Measurements from ENCODE around the gene TULP4. TPM values are rescaled to one million over a fixed set of nuclear protein-coding genes. Genes with fewer than 3 reads are reported as not detected.

TULP4 gene
- 75.3 and 85.0 TPM in 2 replicates for total RNA-seq (2014; rRNA removed; shearing (Covaris generic))
- 29.8 and 33.0 TPM in 2 replicates for polyA plus RNA-seq (2015; cell fraction: cytosol; rRNA removed)
- polyA plus RNA-seq (2015; cell fraction: nucleus; rRNA removed) = 12.5 and 24.3 TPM in 2 replicates

GRCh38 chr6:158312165-158312564 is at the start of gene TULP4:
TSS of gene TULP4 (plus strand) at chr6:158312465. CDS start at chr6:158314017, 1,552 bp downstream.
- no peak for DNase-seq (ENCODE audit: low read depth, low spot score)
- in situ Hi-C loops (cut with HindIII; ENCODE audit: low pct_unique_long_range_greater_than_20kb, low sequenced_read_pairs) = no loop called here

- DNase-seq (ENCODE audit: low read depth, low spot score) = no peak
- in situ Hi-C loops (cut with HindIII; ENCODE audit: low pct_unique_long_range_greater_than_20kb, low sequenced_read_pairs) = no loop called here
These were observed 49.5 kb upstream of the TULP4 start for GRCh38 chr6:158262755-158263154.

- DNase-seq (ENCODE audit: low read depth, low spot score) = no peak
- in situ Hi-C loops (cut with HindIII; ENCODE audit: low pct_unique_long_range_greater_than_20kb, low sequenced_read_pairs) = no loop called here
These were observed 48.1 kb upstream of the TULP4 start for GRCh38 chr6:158264180-158264579.

- DNase-seq (ENCODE audit: low read depth, low spot score) = no peak
- in situ Hi-C loops (cut with HindIII; ENCODE audit: low pct_unique_long_range_greater_than_20kb, low sequenced_read_pairs) = no loop called here
These were observed 46.1 kb upstream of the TULP4 start for GRCh38 chr6:158266131-158266530.

GRCh38 chr6:158268361-158269147 is 43.7 kb upstream of the TULP4 start:
- no peak for DNase-seq (ENCODE audit: low read depth, low spot score)
- in situ Hi-C loops (cut with HindIII; ENCODE audit: low pct_unique_long_range_greater_than_20kb, low sequenced_read_pairs) = no loop called here

- in situ Hi-C loops (cut with HindIII; ENCODE audit: low pct_unique_long_range_greater_than_20kb, low sequenced_read_pairs) = no loop called here
- no peak for DNase-seq (ENCODE audit: low read depth, low spot score)
These were observed 42.6 kb upstream of the TULP4 start for GRCh38 chr6:158269657-158270056.

GRCh38 chr6:158270389-158271127 is 41.7 kb upstream of the TULP4 start:
- in situ Hi-C loops (cut with HindIII; ENCODE audit: low pct_unique_long_range_greater_than_20kb, low sequenced_read_pairs) = no loop called here

GRCh38 chr6:158272324-158272723 is 39.9 kb upstream of the TULP4 start:
- DNase-seq (ENCODE audit: low read depth, low spot score) = no peak
- in situ Hi-C loops (cut with HindIII; ENCODE audit: low pct_unique_long_range_greater_than_20kb, low sequenced_read_pairs) = no loop called here

More at GRCh38 chr6:158270389-158271127, 41.7 kb upstream of the TULP4 start:
- DNase-seq (ENCODE audit: low read depth, low spot score) = no peak

- in situ Hi-C loops (cut with HindIII; ENCODE audit: low pct_unique_long_range_greater_than_20kb, low sequenced_read_pairs) = no loop called here
- DNase-seq (ENCODE audit: low read depth, low spot score) = no peak
These were observed 34.3 kb upstream of the TULP4 start for GRCh38 chr6:158278004-158278403.

GRCh38 chr6:158279615-158280014 is 32.6 kb upstream of the TULP4 start:
- no peak for DNase-seq (ENCODE audit: low read depth, low spot score)
- in situ Hi-C loops (cut with HindIII; ENCODE audit: low pct_unique_long_range_greater_than_20kb, low sequenced_read_pairs) = no loop called here

- in situ Hi-C loops (cut with HindIII; ENCODE audit: low pct_unique_long_range_greater_than_20kb, low sequenced_read_pairs) = no loop called here
- DNase-seq (ENCODE audit: low read depth, low spot score) = peak; percentile 21
These were observed 28.8 kb upstream of the TULP4 start for GRCh38 chr6:158283304-158283980.

- in situ Hi-C loops (cut with HindIII; ENCODE audit: low pct_unique_long_range_greater_than_20kb, low sequenced_read_pairs) = no loop called here
- DNase-seq (ENCODE audit: low read depth, low spot score) = peak; percentile 23
These were observed 28.0 kb upstream of the TULP4 start for GRCh38 chr6:158284007-158284875.

- in situ Hi-C loops (cut with HindIII; ENCODE audit: low pct_unique_long_range_greater_than_20kb, low sequenced_read_pairs) = no loop called here
- peak; percentile 29 for DNase-seq (ENCODE audit: low read depth, low spot score)
These were observed 27.2 kb upstream of the TULP4 start for GRCh38 chr6:158284876-158285655.

GRCh38 chr6:158285656-158286021 is 26.6 kb upstream of the TULP4 start:
- in situ Hi-C loops (cut with HindIII; ENCODE audit: low pct_unique_long_range_greater_than_20kb, low sequenced_read_pairs) = no loop called here
- DNase-seq (ENCODE audit: low read depth, low spot score) = no peak

GRCh38 chr6:158286413-158286812 is 25.9 kb upstream of the TULP4 start:
- in situ Hi-C loops (cut with HindIII; ENCODE audit: low pct_unique_long_range_greater_than_20kb, low sequenced_read_pairs) = no loop called here
- no peak for DNase-seq (ENCODE audit: low read depth, low spot score)

GRCh38 chr6:158287047-158287446 is 25.2 kb upstream of the TULP4 start:
- in situ Hi-C loops (cut with HindIII; ENCODE audit: low pct_unique_long_range_greater_than_20kb, low sequenced_read_pairs) = no loop called here
- no peak for DNase-seq (ENCODE audit: low read depth, low spot score)

- DNase-seq (ENCODE audit: low read depth, low spot score) = no peak
- in situ Hi-C loops (cut with HindIII; ENCODE audit: low pct_unique_long_range_greater_than_20kb, low sequenced_read_pairs) = no loop called here
These were observed 22.2 kb upstream of the TULP4 start for GRCh38 chr6:158290040-158290439.
